Measurements from ENCODE around the gene USP9Y. TPM values are rescaled to one million over a fixed set of nuclear protein-coding genes. Genes with fewer than 3 reads are reported as not detected.

The USP9Y gene
- total RNA-seq, 2 experiments from 2014 or later: 12.4 to 15.6 TPM

GRCh38 chrY:12855791-12856275 is 154.8 kb downstream of the USP9Y start:
- no peaks in the 10 kb centered on the region for H4K20me1 ChIP-seq (ENCODE audit: insufficient read depth, low read length)
- intact Hi-C loops (cut with micrococcal nuclease; ENCODE audit: unreplicated experiment): no loop called here
- H3K9me3 ChIP-seq (ENCODE audit: low read length): no peaks in the 10 kb centered on the region
- H3K4me3 ChIP-seq (ENCODE audit: low read depth, low read length, poor library complexity, severe bottlenecking): no peak overlapping the region
- no peaks in the 10 kb centered on the region for H3K9me2 ChIP-seq (ENCODE audit: insufficient read depth, low read length)
- ChIA-PET POLR2A (no interaction called here), CTCF (ENCODE audit: unreplicated experiment) (no interaction called here)
- no peak overlapping the region for H3K27ac ChIP-seq (ENCODE audit: low read depth, low read length, poor library complexity, severe bottlenecking)
- DNase-seq (ENCODE audit: low spot score): no peak
- peaks cover 13% of the 10 kb centered on the region; the same call in 1 of the 2 replicates for H3K36me3 ChIP-seq (ENCODE audit: insufficient read depth, low read length)
- H3K79me2 ChIP-seq (ENCODE audit: insufficient read depth, low read depth, low read length): no peaks in the 10 kb centered on the region
- TF ChIP-seq, protein P1, sequence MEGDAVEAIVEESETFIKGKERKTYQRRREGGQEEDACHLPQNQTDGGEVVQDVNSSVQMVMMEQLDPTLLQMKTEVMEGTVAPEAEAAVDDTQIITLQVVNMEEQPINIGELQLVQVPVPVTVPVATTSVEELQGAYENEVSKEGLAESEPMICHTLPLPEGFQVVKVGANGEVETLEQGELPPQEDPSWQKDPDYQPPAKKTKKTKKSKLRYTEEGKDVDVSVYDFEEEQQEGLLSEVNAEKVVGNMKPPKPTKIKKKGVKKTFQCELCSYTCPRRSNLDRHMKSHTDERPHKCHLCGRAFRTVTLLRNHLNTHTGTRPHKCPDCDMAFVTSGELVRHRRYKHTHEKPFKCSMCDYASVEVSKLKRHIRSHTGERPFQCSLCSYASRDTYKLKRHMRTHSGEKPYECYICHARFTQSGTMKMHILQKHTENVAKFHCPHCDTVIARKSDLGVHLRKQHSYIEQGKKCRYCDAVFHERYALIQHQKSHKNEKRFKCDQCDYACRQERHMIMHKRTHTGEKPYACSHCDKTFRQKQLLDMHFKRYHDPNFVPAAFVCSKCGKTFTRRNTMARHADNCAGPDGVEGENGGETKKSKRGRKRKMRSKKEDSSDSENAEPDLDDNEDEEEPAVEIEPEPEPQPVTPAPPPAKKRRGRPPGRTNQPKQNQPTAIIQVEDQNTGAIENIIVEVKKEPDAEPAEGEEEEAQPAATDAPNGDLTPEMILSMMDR (conservative IDR thresholded peaks at IDR 0.05; ENCODE audit: low read length): no peak
- TF ChIP-seq EZH2phosphoT487 (IDR thresholded peaks at IDR 0.05; ENCODE audit: borderline replicate concordance, low read depth, low read length): no peak
- H2AFZ ChIP-seq (ENCODE audit: low read length): no peak overlapping the region
- no peak overlapping the region for H3K4me2 ChIP-seq (ENCODE audit: low read length)
- H3K4me1 ChIP-seq (ENCODE audit: insufficient read depth, low read length, poor library complexity, severe bottlenecking): no peaks in the 10 kb centered on the region
- BruUV-seq (replicated peaks): no TSS peak

- H3K36me3 ChIP-seq (ENCODE audit: insufficient read depth, low read length): no peaks in the 10 kb centered on the region
- H3K4me1 ChIP-seq (ENCODE audit: insufficient read depth, low read length, poor library complexity, severe bottlenecking): no peaks in the 10 kb centered on the region
- intact Hi-C loops (cut with micrococcal nuclease; ENCODE audit: unreplicated experiment): no loop called here
- no peak overlapping the region for H3K4me2 ChIP-seq (ENCODE audit: low read length)
- no peaks in the 10 kb centered on the region for H3K79me2 ChIP-seq (ENCODE audit: insufficient read depth, low read depth, low read length)
- ChIA-PET POLR2A (no interaction called here), CTCF (ENCODE audit: unreplicated experiment) (no interaction called here)
- no peaks in the 10 kb centered on the region for H4K20me1 ChIP-seq (ENCODE audit: insufficient read depth, low read length)
- no peak overlapping the region for H3K27ac ChIP-seq (ENCODE audit: low read depth, low read length, poor library complexity, severe bottlenecking)
- no peaks in the 10 kb centered on the region for H3K9me3 ChIP-seq (ENCODE audit: low read length)
- BruUV-seq (replicated peaks): no TSS peak
- H2AFZ ChIP-seq (ENCODE audit: low read length): no peak overlapping the region
- DNase-seq (ENCODE audit: low spot score): no peak
- H3K4me3 ChIP-seq (ENCODE audit: low read depth, low read length, poor library complexity, severe bottlenecking): no peak overlapping the region
- no peaks in the 10 kb centered on the region for H3K9me2 ChIP-seq (ENCODE audit: insufficient read depth, low read length)
- TF ChIP-seq EZH2phosphoT487 (IDR thresholded peaks at IDR 0.05; ENCODE audit: borderline replicate concordance, low read depth, low read length): no peak
- TF ChIP-seq, protein P1 (conservative IDR thresholded peaks at IDR 0.05; ENCODE audit: low read length): no peak
These were observed 166.9 kb downstream of the USP9Y start for GRCh38 chrY:12867960-12868359.

GRCh38 chrY:12896973-12897372 is 195.9 kb downstream of the USP9Y start:
- no peaks in the 10 kb centered on the region for H3K9me3 ChIP-seq (ENCODE audit: low read length)
- H3K4me2 ChIP-seq (ENCODE audit: low read length): no peak overlapping the region
- H3K36me3 ChIP-seq (ENCODE audit: insufficient read depth, low read length): no peaks in the 10 kb centered on the region
- H3K4me1 ChIP-seq (ENCODE audit: insufficient read depth, low read length, poor library complexity, severe bottlenecking): no peaks in the 10 kb centered on the region
- no TSS peak for BruUV-seq (replicated peaks)
- ChIA-PET CTCF (ENCODE audit: unreplicated experiment) (no interaction called here), POLR2A (interaction anchor here (0.6 kb wide), 1 partner anchor 807 kb away, joined by 3 read pairs; no protein-coding TSS in a partner anchor)
- no peak for TF ChIP-seq EZH2phosphoT487 (IDR thresholded peaks at IDR 0.05; ENCODE audit: borderline replicate concordance, low read depth, low read length)
- TF ChIP-seq, protein P1 (conservative IDR thresholded peaks at IDR 0.05; ENCODE audit: low read length): no peak
- H4K20me1 ChIP-seq (ENCODE audit: insufficient read depth, low read length): no peaks in the 10 kb centered on the region
- no peak overlapping the region for H3K4me3 ChIP-seq (ENCODE audit: low read depth, low read length, poor library complexity, severe bottlenecking)
- H3K27ac ChIP-seq (ENCODE audit: low read depth, low read length, poor library complexity, severe bottlenecking): no peak overlapping the region
- intact Hi-C loops (cut with micrococcal nuclease; ENCODE audit: unreplicated experiment): no loop called here
- no peak for DNase-seq (ENCODE audit: low spot score)
- H2AFZ ChIP-seq (ENCODE audit: low read length): no peak overlapping the region
- H3K9me2 ChIP-seq (ENCODE audit: insufficient read depth, low read length): no peaks in the 10 kb centered on the region
- H3K79me2 ChIP-seq (ENCODE audit: insufficient read depth, low read depth, low read length): no peaks in the 10 kb centered on the region

Data from OCI-LY7 (cell line).